CD4-positive, alpha-beta memory T cell (primary cell): ENCODE data around the gene NUP210. TPM values are rescaled to one million over a fixed set of nuclear protein-coding genes. Genes with fewer than 3 reads are reported as not detected.

Experiments
- CTCF ChIA-PET: fragments of 350-600 bp; sonication (Branson Sonifier 250); formaldehyde crosslinking; loops from one replicate; lab custom pipeline; 2021; ENCODE audit warnings: inconsistent platforms; ENCODE audit not compliant: partially characterized antibody; lab: Charles Lee
- POLR2A ChIA-PET: fragments of 350-600 bp; sonication (Branson Sonifier 250); formaldehyde crosslinking; loops from one replicate; lab custom pipeline; 2021; ENCODE audit not compliant: partially characterized antibody; lab: Charles Lee
- DNase-seq, 5 donors: peaks; one replicate each; pipeline versions ENCODE4 v3.0.0 to v3.0.0-alpha.2; 2020 to 2022; ENCODE audit warnings: mixed read lengths in 1 of 5
- H3K27ac ChIP-seq: one replicate; pipeline ENCODE4 v1.7.0; 2013; ENCODE audit warnings: low read depth, low read length
- H3K27me3 ChIP-seq: 2 replicates; pipeline ENCODE4 v1.7.0; 2013; ENCODE audit warnings: mild to moderate bottlenecking, low read length, moderate library complexity; ENCODE audit not compliant: insufficient read depth
- H3K36me3 ChIP-seq: 2 replicates; pipeline ENCODE4 v1.7.0; 2013; ENCODE audit warnings: mild to moderate bottlenecking, low read length, moderate library complexity; ENCODE audit not compliant: insufficient read depth
- H3K4me1 ChIP-seq: 2 replicates; pipeline ENCODE4 v1.7.0; 2013; ENCODE audit warnings: mild to moderate bottlenecking, low read length, moderate library complexity; ENCODE audit not compliant: insufficient read depth
- H3K4me3 ChIP-seq, 2 donors: one replicate each; pipeline ENCODE4 v1.7.0; 2013; ENCODE audit warnings: low read length in 2 of 2, mild to moderate bottlenecking in 1 of 2
- H3K9me3 ChIP-seq, 2 donors: one replicate each; pipeline ENCODE4 v1.7.0; 2013; ENCODE audit warnings: low read length in 2 of 2, control low read depth in 1 of 2; ENCODE audit not compliant: control insufficient read depth in 1 of 2
- H3K27ac Mint-ChIP-seq, 7 donors: one replicate each; pipeline ENCODE4 v1.8.0; 2020 to 2021; ENCODE audit warnings: mixed read lengths in 7 of 7, mild to moderate bottlenecking in 6 of 7, inconsistent platforms in 3 of 7, moderate library complexity in 3 of 7
- H3K27me3 Mint-ChIP-seq, 2 donors: one replicate each; pipeline ENCODE4 v1.8.0; 2020 to 2021; ENCODE audit warnings: mixed read lengths in 2 of 2
- H3K36me3 Mint-ChIP-seq, 2 donors: one replicate each; pipeline ENCODE4 v1.8.0; 2020 to 2021; ENCODE audit warnings: mixed read lengths in 2 of 2, inconsistent platforms in 1 of 2, mild to moderate bottlenecking in 1 of 2
- H3K4me1 Mint-ChIP-seq, 4 donors: one replicate each; pipeline ENCODE4 v1.8.0; 2020 to 2021; ENCODE audit warnings: mixed read lengths in 4 of 4, mild to moderate bottlenecking in 1 of 4
- H3K4me3 Mint-ChIP-seq, 8 donors: one replicate each; pipeline ENCODE4 v1.8.0; 2020 to 2021; ENCODE audit warnings: mixed read lengths in 8 of 8, mild to moderate bottlenecking in 7 of 8, moderate library complexity in 6 of 8, inconsistent platforms in 3 of 8
- H3K9me3 Mint-ChIP-seq, 8 donors: one replicate each; pipeline ENCODE4 v1.8.0; 2020 to 2021; ENCODE audit warnings: mixed read lengths in 8 of 8, mild to moderate bottlenecking in 5 of 8, inconsistent platforms in 3 of 8, moderate library complexity in 1 of 8
- intact Hi-C: fragments of 100-400 bp; cut with micrococcal nuclease; formaldehyde crosslinking; loops from one replicate; pipeline ENCODE4 v1.15.1; 2023
- polyA plus RNA-seq, 2 donors: library from polyadenylated mRNA; unstranded; fragments of 300-500 nt; fragmentation: Illumina TruSeq; gene quantifications; one replicate each; pipeline ENCODE4 v1.2.3, GENCODE V29; 2021
- total RNA-seq, 2 experiments: library from RNA; stranded (reverse); gene quantifications; one replicate each; pipeline ENCODE4 v1.2.3, GENCODE V29; 2021

Gene NUP210
- total and polyA plus RNA-seq, 4 experiments from 2014 or later: 20.5 to 149 (median 110) TPM

- DNase-seq: no peak
- H3K36me3 ChIP-seq: peaks cover 75% of the 10 kb centered on the region
- Mint-ChIP-seq H3K4me1 (peaks cover 0 to 2% (median under 1%) of the 10 kb centered on the region in 4 donors), H3K27ac (peak overlapping the region in 5 of 7 donors; percentile 3 to 83 (median 72)), H3K9me3 (no peaks in the 10 kb centered on the region), H3K36me3 (peaks cover 44 to 53% of the 10 kb centered on the region in 2 donors), H3K4me3 (no peak overlapping the region), H3K27me3 (no peaks in the 10 kb centered on the region)
- H3K9me3 ChIP-seq: no peaks in the 10 kb centered on the region
- no peaks in the 10 kb centered on the region for H3K4me1 ChIP-seq
- ChIA-PET POLR2A (no interaction called here), CTCF (interaction anchor here (1.3 to 2.2 kb wide), 2 partner anchors 82 to 91 kb away, joined by 4 to 10 read pairs; no protein-coding TSS in a partner anchor)
- intact Hi-C loops: no loop called here
- no peaks in the 10 kb centered on the region for H3K27me3 ChIP-seq
- H3K27ac ChIP-seq: no peak overlapping the region
- no peak overlapping the region for H3K4me3 ChIP-seq
Observed at GRCh38 chr3:13370609-13371008, 49.5 kb downstream of the NUP210 start.

- H3K4me1 Mint-ChIP-seq: peaks cover 0 to 2% (median under 1%) of the 10 kb centered on the region in 4 donors
- Histone ChIP-seq H3K4me1 (no peaks in the 10 kb centered on the region), H3K27me3 (no peaks in the 10 kb centered on the region), H3K9me3 (no peaks in the 10 kb centered on the region), H3K36me3 (peaks cover 75% of the 10 kb centered on the region), H3K4me3 (no peak overlapping the region), H3K27ac (no peak overlapping the region)
- H3K27me3 Mint-ChIP-seq: no peaks in the 10 kb centered on the region
- POLR2A ChIA-PET: no interaction called here
- H3K27ac Mint-ChIP-seq: peak overlapping the region in 4 of 7 donors; percentile 5 to 27 (median 16)
- intact Hi-C loops: no loop called here
- no peak for DNase-seq
- CTCF ChIA-PET: interaction anchor here (1.3 to 2.2 kb wide), 2 partner anchors 83 to 92 kb away, joined by 4 to 10 read pairs; no protein-coding TSS in a partner anchor
- H3K9me3 Mint-ChIP-seq: no peaks in the 10 kb centered on the region
- H3K36me3 Mint-ChIP-seq: peaks cover 45 to 55% of the 10 kb centered on the region in 2 donors
- H3K4me3 Mint-ChIP-seq: no peak overlapping the region
Observed at GRCh38 chr3:13370055-13370454, 50.1 kb downstream of the NUP210 start.

- ChIA-PET POLR2A (no interaction called here), CTCF (no interaction called here)
- DNase-seq: no peak
- no peak overlapping the region for H3K27ac ChIP-seq
- H3K36me3 Mint-ChIP-seq: peaks cover 49 to 66% of the 10 kb centered on the region in 2 donors
- no peak overlapping the region for H3K4me3 ChIP-seq
- H3K27ac Mint-ChIP-seq: no peak overlapping the region
- H3K27me3 ChIP-seq: no peaks in the 10 kb centered on the region
- H3K36me3 ChIP-seq: peaks cover 72% of the 10 kb centered on the region
- H3K4me3 Mint-ChIP-seq: no peak overlapping the region
- no peaks in the 10 kb centered on the region for H3K9me3 ChIP-seq
- no peaks in the 10 kb centered on the region for H3K9me3 Mint-ChIP-seq
- no peaks in the 10 kb centered on the region for H3K4me1 ChIP-seq
- intact Hi-C loops: no loop called here
- peaks cover 0 to 3% (median under 1%) of the 10 kb centered on the region in 4 donors for H3K4me1 Mint-ChIP-seq
- no peaks in the 10 kb centered on the region for H3K27me3 Mint-ChIP-seq
Observed at GRCh38 chr3:13368834-13369233, 51.3 kb downstream of the NUP210 start.

DNA sequence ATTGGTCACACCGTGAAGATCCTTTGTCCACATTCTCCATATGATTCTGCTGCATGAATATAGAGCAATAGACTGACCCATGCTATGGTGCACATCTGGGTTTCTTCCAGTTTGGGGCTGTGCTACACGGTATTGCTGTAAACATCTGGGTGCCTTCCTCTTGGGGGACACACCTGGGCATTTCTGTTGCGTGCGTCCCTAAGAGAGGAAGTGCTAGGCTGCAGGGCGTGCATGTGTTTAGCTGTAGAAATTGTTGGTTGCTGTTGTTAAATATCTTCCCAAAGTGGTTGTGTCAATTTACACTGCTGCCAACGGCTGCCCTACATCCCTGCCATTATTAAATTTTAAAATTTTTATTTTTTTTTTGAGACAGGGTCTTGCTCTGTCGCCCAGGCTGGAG is 52.4 kb downstream of the NUP210 start:
- H3K27me3 Mint-ChIP-seq: no peaks in the 10 kb centered on the region
- H3K4me1 Mint-ChIP-seq: peaks cover 0 to 5% (median 2%) of the 10 kb centered on the region in 4 donors
- no peaks in the 10 kb centered on the region for H3K4me1 ChIP-seq
- H3K9me3 ChIP-seq: no peaks in the 10 kb centered on the region
- no peak overlapping the region for H3K4me3 Mint-ChIP-seq
- H3K4me3 ChIP-seq: no peak overlapping the region
- H3K27ac Mint-ChIP-seq: peak overlapping the region in 2 of 7 donors; percentile 66 to 70
- DNase-seq: no peak
- ChIA-PET POLR2A (no interaction called here), CTCF (no interaction called here)
- H3K36me3 Mint-ChIP-seq: peaks cover 60 to 76% of the 10 kb centered on the region in 2 donors
- H3K27ac ChIP-seq: no peak overlapping the region
- H3K9me3 Mint-ChIP-seq: no peaks in the 10 kb centered on the region
- H3K27me3 ChIP-seq: no peaks in the 10 kb centered on the region
- intact Hi-C loops: no loop called here
- H3K36me3 ChIP-seq: peaks cover 72% of the 10 kb centered on the region

- Histone ChIP-seq H3K27me3 (no peaks in the 10 kb centered on the region), H3K9me3 (no peaks in the 10 kb centered on the region), H3K27ac (no peak overlapping the region), H3K4me3 (no peak overlapping the region), H3K4me1 (no peaks in the 10 kb centered on the region), H3K36me3 (peaks cover 71% of the 10 kb centered on the region)
- DNase-seq: no peak
- ChIA-PET CTCF (interaction anchor here (0.7 to 1.7 kb wide), 4 partner anchors 13 to 273 kb away, joined by 3 to 9 read pairs (median 4); no protein-coding TSS in a partner anchor), POLR2A (interaction anchor here (1.5 to 1.6 kb wide), 2 partner anchors 14 to 17 kb away, joined by 3 read pairs; no protein-coding TSS in a partner anchor)
- H3K36me3 Mint-ChIP-seq: peaks cover 53 to 81% of the 10 kb centered on the region in 2 donors
- H3K27me3 Mint-ChIP-seq: no peaks in the 10 kb centered on the region
- H3K4me3 Mint-ChIP-seq: no peak overlapping the region
- H3K27ac Mint-ChIP-seq: peak overlapping the region in 2 of 7 donors; percentile 48 to 70
- no peaks in the 10 kb centered on the region for H3K9me3 Mint-ChIP-seq
- peaks cover 0 to 6% (median 2%) of the 10 kb centered on the region in 4 donors for H3K4me1 Mint-ChIP-seq
- intact Hi-C loops: no loop called here
Observed at GRCh38 chr3:13365390-13366379, 54.4 kb downstream of the NUP210 start.

DNA sequence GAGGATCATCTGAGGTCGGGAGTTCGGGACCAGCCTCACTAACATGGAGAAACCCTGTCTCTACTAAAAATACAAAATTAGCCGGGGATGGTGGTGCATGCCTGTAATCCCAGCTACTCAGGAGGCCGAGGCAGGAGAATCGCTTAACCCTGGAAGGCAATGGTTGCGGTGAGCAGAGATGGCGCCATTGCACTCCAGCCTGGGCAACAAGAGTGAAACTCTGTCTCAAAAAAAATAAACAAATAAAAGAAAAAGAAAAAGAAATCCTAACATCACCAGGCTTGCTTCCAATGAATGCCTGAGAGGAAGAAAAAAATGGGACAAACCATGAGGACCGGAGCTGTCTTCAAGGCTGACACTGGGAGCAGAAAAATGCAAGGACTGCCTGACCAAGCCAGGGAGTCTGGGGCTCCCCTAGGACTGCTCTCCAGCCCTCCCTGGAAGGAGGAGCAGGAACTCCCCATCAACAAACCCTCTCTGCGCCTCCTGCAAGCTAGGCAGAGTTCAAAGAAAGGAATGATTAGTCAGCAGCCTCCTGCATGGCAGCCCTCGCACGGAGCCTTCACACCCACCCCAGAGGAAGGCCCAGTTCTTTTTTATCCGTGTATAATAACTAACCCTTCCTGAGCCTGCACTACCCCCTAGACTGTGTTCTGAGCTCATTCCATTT is 55.4 kb downstream of the NUP210 start:
- no peaks in the 10 kb centered on the region for H3K9me3 Mint-ChIP-seq
- H3K4me3 Mint-ChIP-seq: no peak overlapping the region
- intact Hi-C loops: no loop called here
- POLR2A ChIA-PET: interaction anchor here (1.5 to 1.6 kb wide), 2 partner anchors 13 to 16 kb away, joined by 3 read pairs; no protein-coding TSS in a partner anchor
- Histone ChIP-seq H3K27ac (no peak overlapping the region), H3K27me3 (no peaks in the 10 kb centered on the region), H3K4me1 (no peaks in the 10 kb centered on the region), H3K4me3 (no peak overlapping the region), H3K36me3 (peaks cover 71% of the 10 kb centered on the region), H3K9me3 (no peaks in the 10 kb centered on the region)
- no peaks in the 10 kb centered on the region for H3K27me3 Mint-ChIP-seq
- peaks cover 0 to 7% (median 2%) of the 10 kb centered on the region in 4 donors for H3K4me1 Mint-ChIP-seq
- peak overlapping the region in 1 of 7 donors; percentile 29 for H3K27ac Mint-ChIP-seq
- DNase-seq: no peak
- CTCF ChIA-PET: interaction anchor here (1.3 to 1.7 kb wide), 3 partner anchors 38 to 272 kb away, joined by 3 to 9 read pairs (median 5); no protein-coding TSS in a partner anchor
- H3K36me3 Mint-ChIP-seq: peaks cover 49 to 81% of the 10 kb centered on the region in 2 donors
